Right lobe of liver (tissue), 6 donors: ENCODE measurements around the gene ACOT13. TPM values are rescaled to one million over a fixed set of nuclear protein-coding genes. Genes with fewer than 3 reads are reported as not detected.

ENCODE experiments used
- ATAC-seq, 4 donors: fragments of 200-7000 bp; cut with Tn5 transposase; one replicate each; pipeline ENCODE4 v1.9.1; 2020; ENCODE audit warnings: mild to moderate bottlenecking in 4 of 4, moderate library complexity in 4 of 4
- DNase-seq, 3 donors: peaks; one replicate each; pipeline ENCODE4 v3.0.0-alpha.2; 2020
- H3K27ac ChIP-seq, 3 donors: fragments of 200-600 bp; one replicate each; pipeline ENCODE4 v1.8.0; 2022
- H3K27me3 ChIP-seq, 2 donors: fragments of 200-600 bp; one replicate each; pipeline ENCODE4 v1.8.0; 2022
- H3K36me3 ChIP-seq, 4 donors: fragments of 200-600 bp; sonication (generic) in 1 of 4; one replicate each; pipeline versions ENCODE4 v1.5.1 to v1.8.0; 2017 to 2022; ENCODE audit warnings: control low read depth in 1 of 4
- H3K4me1 ChIP-seq, 4 donors: fragments of 200-600 bp; sonication (generic) in 1 of 4; one replicate each; pipeline versions ENCODE4 v1.5.1 to v1.8.0; 2017 to 2022; ENCODE audit warnings: control low read depth in 1 of 4
- H3K4me3 ChIP-seq, 3 donors: fragments of 200-600 bp; one replicate each; pipeline ENCODE4 v1.8.0; 2022
- H3K9me3 ChIP-seq, 4 donors: fragments of 200-600 bp; sonication (generic) in 1 of 4; one replicate each; pipeline versions ENCODE4 v1.5.1 to v1.8.0; 2017 to 2022; ENCODE audit warnings: control low read depth in 1 of 4
- POLR2A ChIP-seq: fragments of 450-650 bp; IDR thresholded peaks from one replicate; pipeline ENCODE4 v1.6.1; 2017; ENCODE audit warnings: antibody characterized with exemption, mild to moderate bottlenecking
- WGBS: methylation state at CpG from one replicate; pipeline ENCODE4 v1.1.6; 2018; ENCODE audit warnings: low coverage, low lambda C conversion rate; ENCODE audit not compliant: insufficient coverage; ENCODE audit errors: missing lambda C conversion rate; 5-methylcytosine and 5-hydroxymethylcytosine counted together
- intact Hi-C, 2 donors: fragments of 100-400 bp; cut with DNase I; formaldehyde crosslinking; loops; one replicate each; pipeline versions ENCODE4 v1.11.2 to v1.14.1; 2022
- total RNA-seq, 6 experiments: library from RNA; depleted of rRNA in 2 of 6; stranded (reverse); fragments of >200 nt in 2 of 6; fragmentation: NEBNext Ultra II Directional in 3 of 6; extraction: Animal tissue kit (Norgen Biotek cat#: 25700) in 3 of 6; gene quantifications; one replicate each; pipeline versions ENCODE4 v1.1.0 to v1.2.4, GENCODE V29; 2016 to 2023
- TF ChIP-seq, protein P1 (sequence below), 4 donors: fragments of 200-600 bp in 3 of 4; fragments of 450-650 bp in 1 of 4; IDR thresholded peaks; one replicate each; pipeline versions ENCODE4 v1.5.1 to v1.8.0; 2016 to 2022; ENCODE audit warnings: antibody characterized with exemption in 4 of 4, mild to moderate bottlenecking in 2 of 4
- donor health status: DM: no; HTN: yes; CAD: no.
- donor health status: DM: no; HTN: no; CAD: no.
- donor health status: DM: no; HTN: no; CAD: no.
- donor health status: DM: no; HTN: yes; CAD: no.
- donor health status: DM: no; HTN: yes; CAD: no.

ACOT13 gene
- total RNA-seq, 6 experiments from 2014 or later = 14.0 to 53.6 (median 43.4) TPM

GRCh38 chr6:24719125-24719971 is 52.5 kb downstream of the ACOT13 start, which contains the start of gene C6orf62:
Gene C6orf62 (minus strand): TSS chr6:24719154. CDS start chr6:24718668, 486 bp downstream.
- intact Hi-C loops = loop anchor here in 1 of 2 donors (10.0 kb wide), 1 partner anchor 45 kb away; no protein-coding TSS in a partner anchor
- Histone ChIP-seq H3K4me3 (peak within 1 kb of the TSS; percentile 76 to 96 (median 96)), H3K27me3 (no peaks in the 10 kb centered on the region), H3K4me1 (peaks cover 0 to 33% (median 10%) of the 10 kb centered on the region in 4 donors), H3K27ac (peak within 1 kb of the TSS; percentile 93 to 99 (median 99)), H3K36me3 (peaks cover 0 to 22% (median 10%) of the 10 kb centered on the region in 4 donors), H3K9me3 (no peaks in the 10 kb centered on the region)
- ATAC-seq (no peak), DNase-seq (peak in 1 of 3 donors; percentile 34)
- WGBS = under 1% methylated on average over 25 of the region's 25 CpGs
- no peak for TF ChIP-seq POLR2A
- TF ChIP-seq, protein P1, sequence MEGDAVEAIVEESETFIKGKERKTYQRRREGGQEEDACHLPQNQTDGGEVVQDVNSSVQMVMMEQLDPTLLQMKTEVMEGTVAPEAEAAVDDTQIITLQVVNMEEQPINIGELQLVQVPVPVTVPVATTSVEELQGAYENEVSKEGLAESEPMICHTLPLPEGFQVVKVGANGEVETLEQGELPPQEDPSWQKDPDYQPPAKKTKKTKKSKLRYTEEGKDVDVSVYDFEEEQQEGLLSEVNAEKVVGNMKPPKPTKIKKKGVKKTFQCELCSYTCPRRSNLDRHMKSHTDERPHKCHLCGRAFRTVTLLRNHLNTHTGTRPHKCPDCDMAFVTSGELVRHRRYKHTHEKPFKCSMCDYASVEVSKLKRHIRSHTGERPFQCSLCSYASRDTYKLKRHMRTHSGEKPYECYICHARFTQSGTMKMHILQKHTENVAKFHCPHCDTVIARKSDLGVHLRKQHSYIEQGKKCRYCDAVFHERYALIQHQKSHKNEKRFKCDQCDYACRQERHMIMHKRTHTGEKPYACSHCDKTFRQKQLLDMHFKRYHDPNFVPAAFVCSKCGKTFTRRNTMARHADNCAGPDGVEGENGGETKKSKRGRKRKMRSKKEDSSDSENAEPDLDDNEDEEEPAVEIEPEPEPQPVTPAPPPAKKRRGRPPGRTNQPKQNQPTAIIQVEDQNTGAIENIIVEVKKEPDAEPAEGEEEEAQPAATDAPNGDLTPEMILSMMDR (IDR thresholded peaks at IDR 0.05) = no peak

DNA sequence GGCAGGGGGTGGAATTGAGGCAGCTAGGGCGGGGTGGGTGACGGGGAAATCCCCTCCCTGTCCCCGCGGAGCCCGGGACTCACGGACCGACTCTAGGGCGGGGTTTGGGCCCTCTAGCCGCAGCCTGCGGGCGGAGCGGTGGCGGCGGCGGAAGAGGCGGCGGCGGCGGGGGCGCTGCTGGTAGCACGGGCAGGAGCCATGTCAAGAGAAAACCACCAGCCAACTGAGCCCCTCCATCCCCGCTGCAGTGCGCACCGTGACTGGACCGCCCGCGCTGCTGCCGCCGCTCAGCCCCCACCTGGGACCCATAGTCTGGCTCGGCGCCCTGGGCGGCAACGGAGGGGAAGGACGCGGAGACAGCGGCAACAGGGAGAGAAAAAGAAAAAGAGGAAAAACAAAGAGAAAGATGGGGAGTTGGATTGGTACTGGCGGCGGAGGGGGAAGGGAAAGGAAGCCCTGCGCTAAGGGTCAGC is 53.3 kb downstream of the ACOT13 start:
- Histone ChIP-seq H3K9me3 (no peaks in the 10 kb centered on the region), H3K27ac (peak overlapping the region; percentile 93 to 99 (median 99)), H3K36me3 (peaks cover 0 to 14% (median 6%) of the 10 kb centered on the region in 4 donors), H3K4me3 (peak overlapping the region; percentile 76 to 96 (median 96)), H3K4me1 (peaks cover 0 to 26% (median 10%) of the 10 kb centered on the region in 4 donors), H3K27me3 (no peaks in the 10 kb centered on the region)
- no peak for TF ChIP-seq POLR2A
- TF ChIP-seq, protein P1 (IDR thresholded peaks at IDR 0.05) = no peak
- ATAC-seq (peak; percentile 5 to 53 (median 24)), DNase-seq (peak; percentile 66 to 73 (median 67))
- WGBS = under 1% methylated on average over 27 of the region's 39 CpGs
- intact Hi-C loops = no loop called here

DNA sequence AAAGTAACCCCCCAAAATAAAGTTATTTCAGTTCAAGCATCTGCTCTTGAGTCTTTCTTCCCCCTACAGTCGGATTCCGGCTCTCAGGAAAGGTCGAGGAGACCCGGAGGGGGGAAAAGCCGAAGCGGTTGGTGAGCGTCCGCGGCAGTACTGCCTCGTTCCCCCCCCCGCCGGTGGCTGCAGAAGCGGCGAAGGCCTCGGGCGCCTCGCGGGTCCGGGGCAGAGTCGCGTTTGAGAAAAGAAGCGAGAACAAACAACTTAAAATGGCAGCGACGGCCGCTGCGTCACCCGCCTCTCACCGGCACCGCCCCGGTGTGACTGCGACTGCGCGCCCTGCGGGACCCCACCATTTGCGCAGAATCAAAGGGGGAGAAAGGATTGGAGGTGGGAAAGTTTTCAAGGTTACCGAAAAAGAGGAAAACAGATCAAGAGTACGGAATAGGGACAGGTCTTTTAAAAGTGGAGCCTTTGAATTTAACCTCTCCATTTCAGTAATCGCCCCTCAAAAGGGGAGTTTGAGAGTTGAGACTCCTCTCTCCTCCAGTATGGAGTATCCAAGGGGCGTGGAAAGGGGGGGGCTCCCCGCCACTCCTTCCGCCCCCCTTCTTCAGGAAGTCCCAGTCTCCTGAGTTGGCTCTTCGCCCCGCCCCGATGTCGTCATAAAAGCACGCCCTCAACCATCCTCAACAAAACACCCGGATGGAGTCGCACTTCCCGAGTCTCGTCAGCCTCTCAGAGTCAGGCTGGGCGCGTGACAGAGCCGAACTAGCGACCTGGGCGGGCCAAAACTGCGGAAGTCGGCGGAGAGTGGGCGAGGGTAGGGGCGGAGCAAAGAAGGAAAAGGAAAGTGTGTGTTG is 54.0 kb downstream of the ACOT13 start:
- peak; percentile 100 for DNase-seq
- intact Hi-C loops = no loop called here
- WGBS = under 1% methylated on average over 50 of the region's 60 CpGs
- Histone ChIP-seq H3K36me3 (peaks cover 0 to 7% (median 1%) of the 10 kb centered on the region in 4 donors), H3K4me1 (peaks cover 0 to 26% (median 10%) of the 10 kb centered on the region in 4 donors), H3K4me3 (peak overlapping the region; percentile 76 to 96 (median 96)), H3K27me3 (no peaks in the 10 kb centered on the region), H3K27ac (peak overlapping the region; percentile 93 to 99 (median 99)), H3K9me3 (no peaks in the 10 kb centered on the region)
- TF ChIP-seq POLR2A = peak; percentile 100
- TF ChIP-seq, protein P1 (IDR thresholded peaks at IDR 0.05) = no peak
- ATAC-seq = peak; percentile 89 to 96 (median 90)

DNA sequence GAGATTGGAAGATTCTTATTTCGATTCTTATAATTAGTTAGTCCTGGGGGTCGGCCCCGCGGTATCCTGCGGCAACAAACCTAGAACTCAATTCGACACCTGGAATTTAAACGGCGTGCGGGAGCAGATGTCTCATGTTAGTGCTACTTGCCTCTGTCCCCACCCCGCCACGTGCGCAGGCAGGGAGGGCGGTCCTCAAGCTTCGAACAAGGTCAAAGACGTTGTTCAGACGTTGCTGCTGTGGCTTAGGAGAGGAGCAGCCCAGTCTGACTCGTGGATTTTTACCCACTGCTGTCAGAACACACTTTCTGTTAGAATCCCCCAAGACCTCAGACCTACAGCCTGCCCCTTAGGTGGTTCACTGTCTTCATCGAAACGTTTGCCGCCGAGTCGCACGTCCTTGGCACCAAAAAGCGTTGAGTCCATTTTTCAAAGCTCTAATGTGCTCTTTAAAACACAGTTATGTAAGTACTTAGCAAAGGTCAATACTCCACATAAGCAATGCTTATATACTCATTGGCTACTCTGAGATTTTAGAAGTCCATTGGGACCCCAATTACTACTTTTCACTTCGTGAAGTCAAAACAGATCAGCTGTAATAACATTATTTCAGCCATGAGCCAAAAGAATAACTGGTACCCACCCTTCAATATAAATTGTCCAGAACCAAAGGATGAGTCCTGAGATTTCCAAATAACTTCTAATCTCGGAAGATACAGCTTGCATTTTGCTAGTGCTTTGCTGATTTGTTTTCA is 54.8 kb downstream of the ACOT13 start:
- DNase-seq = peak; percentile 87 to 94 (median 93)
- intact Hi-C loops = no loop called here
- peak overlapping the region; percentile 93 to 99 (median 99) for H3K27ac ChIP-seq
- H3K4me1 ChIP-seq = peaks cover 0 to 20% (median 7%) of the 10 kb centered on the region in 4 donors
- H3K27me3 ChIP-seq = no peaks in the 10 kb centered on the region
- no peaks in the 10 kb centered on the region for H3K9me3 ChIP-seq
- peak overlapping the region; percentile 47 to 73 (median 68) for H3K4me3 ChIP-seq
- no peaks in the 10 kb centered on the region for H3K36me3 ChIP-seq
- peak; percentile 94 for TF ChIP-seq POLR2A
- TF ChIP-seq, protein P1 (IDR thresholded peaks at IDR 0.05) = no peak
- 2% methylated on average over 17 of the region's 26 CpGs for WGBS
- ATAC-seq = peak; percentile 61 to 80 (median 70)
